RWPE2 (cell line): ENCODE measurements around the gene GDAP1L1.
"Not testable (repeated sequence)": the region's sequence is repeated elsewhere in the genome, so short reads cannot be mapped to it uniquely, and the experiment has no call there.

ENCODE experiments used
- ATAC-seq: fragments of 200-7000 bp; cut with Tn5 transposase; 3 replicates; pipeline ENCODE4 v1.9.1; 2021; ENCODE audit warnings: low read depth
- DNase-seq: peaks from one replicate; pipeline ENCODE4 v3.0.0-alpha.2; 2020; ENCODE audit warnings: low spot score
- H3K27ac ChIP-seq: fragments of 450-650 bp; 2 replicates; pipeline ENCODE4 v1.5.1; 2017; ENCODE audit warnings: mild to moderate bottlenecking; ENCODE audit not compliant: poor library complexity, severe bottlenecking
- H3K27me3 ChIP-seq: fragments of 250-450 bp; sonication (Bioruptor Pico); 2 replicates; pipeline ENCODE4 v1.5.1; 2021; ENCODE audit warnings: mild to moderate bottlenecking, moderate library complexity; ENCODE audit not compliant: insufficient read depth, poor library complexity, severe bottlenecking
- H3K36me3 ChIP-seq: fragments of 250-450 bp; sonication (Bioruptor Pico); 2 replicates; pipeline ENCODE4 v1.5.1; 2020; ENCODE audit warnings: low read depth, mild to moderate bottlenecking, moderate library complexity
- H3K4me1 ChIP-seq: fragments of 250-450 bp; sonication (Bioruptor Pico); 2 replicates; pipeline ENCODE4 v1.5.1; 2021; ENCODE audit warnings: mild to moderate bottlenecking, moderate library complexity; ENCODE audit not compliant: insufficient read depth, poor library complexity, severe bottlenecking
- H3K4me3 ChIP-seq: fragments of 250-450 bp; sonication (Bioruptor Pico); 2 replicates; pipeline ENCODE4 v1.5.1; 2021; ENCODE audit warnings: mild to moderate bottlenecking, moderate library complexity; ENCODE audit not compliant: severe bottlenecking
- H3K9me3 ChIP-seq: fragments of 250-450 bp; sonication (Bioruptor Pico); 2 replicates; pipeline ENCODE4 v1.5.1; 2021; ENCODE audit warnings: mild to moderate bottlenecking, moderate library complexity; ENCODE audit not compliant: severe bottlenecking
- CTCF ChIP-seq: fragments of 450-650 bp; IDR thresholded peaks from one replicate; pipeline ENCODE4 v1.5.1; 2017; ENCODE audit warnings: mild to moderate bottlenecking, moderate library complexity; ENCODE audit not compliant: poor library complexity, severe bottlenecking

GDAP1L1 gene

GRCh38 chr20:44324343-44324742 lies 77.2 kb downstream of the GDAP1L1 start:
- Histone ChIP-seq H3K27me3 (no peaks in the 10 kb centered on the region), H3K4me1 (no peaks in the 10 kb centered on the region), H3K27ac (no peak overlapping the region), H3K36me3 (no peaks in the 10 kb centered on the region), H3K9me3 (no peaks in the 10 kb centered on the region), H3K4me3 (no peak overlapping the region)
- no peak for TF ChIP-seq CTCF
- ATAC-seq (peak; percentile 79), DNase-seq (no peak)

GRCh38 chr20:44326391-44327159 lies 79.5 kb downstream of the GDAP1L1 start:
- H3K4me3 ChIP-seq, result peak overlapping the region; percentile 10
- peaks cover 4% of the 10 kb centered on the region for H3K4me1 ChIP-seq
- H3K9me3 ChIP-seq, result no peaks in the 10 kb centered on the region
- H3K36me3 ChIP-seq, result no peaks in the 10 kb centered on the region
- ATAC-seq (peak; percentile 6; the same call in 1 of the 3 replicates), DNase-seq (no peak)
- peak; percentile 27 for TF ChIP-seq CTCF
- H3K27me3 ChIP-seq, result no peaks in the 10 kb centered on the region
- no peak overlapping the region for H3K27ac ChIP-seq

GRCh38 chr20:44327748-44328147 lies 80.6 kb downstream of the GDAP1L1 start:
- not testable (repeated sequence) for ATAC-seq

GRCh38 chr20:44328428-44328827 lies 81.3 kb downstream of the GDAP1L1 start:
- no peak overlapping the region for H3K27ac ChIP-seq
- no peaks in the 10 kb centered on the region for H3K36me3 ChIP-seq
- no peaks in the 10 kb centered on the region for H3K9me3 ChIP-seq
- no peak for DNase-seq
- ATAC-seq, result no peak
- H3K4me3 ChIP-seq, result no peak overlapping the region
- TF ChIP-seq CTCF, result no peak
- H3K27me3 ChIP-seq, result no peaks in the 10 kb centered on the region
- peaks cover 4% of the 10 kb centered on the region for H3K4me1 ChIP-seq

More at GRCh38 chr20:44327748-44328147, 80.6 kb downstream of the GDAP1L1 start:
- H3K4me3 ChIP-seq, DNase-seq, H3K27me3 ChIP-seq, H3K9me3 ChIP-seq, H3K36me3 ChIP-seq, H3K27ac ChIP-seq, H3K4me1 ChIP-seq: not testable (repeated sequence)
